ENCODE results near the gene NREP.

Gene NREP

DNA sequence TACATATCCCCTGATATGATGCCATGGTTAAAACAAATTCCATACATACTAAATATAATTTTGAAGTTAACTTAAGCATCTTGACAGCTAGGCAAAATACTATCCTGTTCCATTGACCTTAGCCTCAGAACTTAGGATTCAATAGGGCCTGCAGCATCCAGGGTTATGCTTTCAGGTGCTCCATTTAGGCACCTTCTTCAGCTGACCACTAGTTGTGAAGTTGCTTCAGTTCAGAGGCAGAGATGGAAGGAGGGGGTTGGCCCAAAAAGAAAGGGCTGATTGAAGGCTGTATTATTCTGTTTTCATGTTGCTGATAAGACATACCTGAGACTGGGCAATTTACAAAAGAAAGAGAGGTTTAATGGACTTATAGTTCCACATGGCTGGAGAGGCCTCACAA lies 7.0 kb upstream of the NREP start:
- DNase-seq: no peak

DNA sequence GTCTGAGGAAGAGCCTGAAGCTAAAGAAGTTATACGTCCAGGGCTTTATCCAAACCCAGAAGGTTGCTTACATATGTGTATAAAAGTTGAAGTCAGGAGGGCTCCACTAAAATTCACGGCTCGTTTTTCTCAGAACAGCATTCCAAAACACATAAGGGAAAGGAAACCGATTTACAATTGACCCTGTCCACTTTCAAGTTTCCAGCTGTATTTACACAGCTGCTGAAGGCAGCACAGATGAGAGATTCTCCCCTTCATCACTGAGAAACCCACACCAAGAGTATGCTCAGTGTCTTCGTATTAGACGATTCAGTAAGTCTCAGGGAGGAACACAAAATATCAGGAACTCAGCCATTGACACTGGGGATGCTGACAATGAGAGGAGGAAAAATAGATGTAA lies 5.9 kb upstream of the NREP start:
- DNase-seq: no peak

DNA sequence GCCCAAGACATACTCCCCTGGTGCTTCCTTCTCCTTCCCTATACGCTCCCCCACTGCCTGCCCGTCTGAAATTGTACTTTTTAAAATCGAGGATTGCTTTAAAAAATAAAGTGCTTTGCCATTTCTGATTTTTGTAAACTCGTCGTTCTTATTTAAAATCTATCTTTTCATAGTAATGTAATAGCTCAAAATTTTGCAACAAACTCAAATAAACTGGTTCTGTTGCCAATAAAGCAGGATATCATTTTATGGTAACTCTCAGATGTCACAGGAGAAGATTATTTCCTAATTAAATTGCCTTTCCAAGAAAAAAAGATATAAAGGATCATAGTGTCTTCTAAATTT lies 1.3 kb upstream of the NREP start:
- no peak for DNase-seq

DNA sequence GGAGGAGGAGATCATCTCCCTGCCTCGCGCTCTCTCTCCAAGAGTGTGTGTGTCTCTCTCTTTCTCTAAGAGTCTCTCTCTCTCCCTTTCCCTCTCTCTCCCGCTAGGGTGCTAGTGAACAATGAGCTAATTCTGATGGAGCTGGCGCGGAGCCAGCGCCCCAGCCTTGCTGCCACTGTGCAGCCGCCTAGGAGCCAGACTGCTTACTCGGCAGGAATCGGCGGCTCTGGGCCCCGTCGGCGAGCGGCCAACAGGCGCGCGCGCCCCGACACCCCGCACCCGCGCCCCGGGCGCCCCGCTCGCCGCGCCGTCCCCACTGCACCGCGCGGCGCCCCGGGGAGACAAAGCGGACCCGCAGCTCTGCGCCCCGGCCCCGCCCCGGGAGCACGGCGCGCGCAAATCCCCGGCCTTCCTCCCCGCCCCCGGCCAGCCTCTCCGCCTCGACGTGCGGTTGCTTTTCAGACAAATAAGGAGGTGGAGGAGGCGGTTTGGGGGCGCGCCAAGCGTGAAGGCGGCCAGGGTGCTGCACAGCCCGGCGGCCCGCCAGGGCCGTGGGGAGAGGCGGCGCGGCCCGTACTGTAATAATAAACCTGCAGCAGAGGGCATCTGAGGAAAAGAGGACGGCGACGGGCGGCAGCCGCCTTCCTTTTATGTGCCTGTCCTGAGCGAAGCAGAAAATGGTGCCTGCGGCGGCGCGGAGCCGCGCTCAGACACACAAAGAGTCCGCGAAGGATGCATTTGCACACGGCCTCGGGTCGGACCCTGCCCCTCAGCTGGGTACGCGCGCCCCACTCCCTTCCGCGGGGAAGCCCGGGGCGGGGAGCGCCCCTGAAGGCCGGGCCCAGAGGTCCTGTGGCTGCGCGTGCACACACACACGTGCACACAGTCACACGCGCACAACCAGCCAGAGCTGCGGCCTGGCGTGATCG lies 625 bp upstream of the NREP start:
- DNase-seq: peak; percentile 0 to 14 (median 6)

DNA sequence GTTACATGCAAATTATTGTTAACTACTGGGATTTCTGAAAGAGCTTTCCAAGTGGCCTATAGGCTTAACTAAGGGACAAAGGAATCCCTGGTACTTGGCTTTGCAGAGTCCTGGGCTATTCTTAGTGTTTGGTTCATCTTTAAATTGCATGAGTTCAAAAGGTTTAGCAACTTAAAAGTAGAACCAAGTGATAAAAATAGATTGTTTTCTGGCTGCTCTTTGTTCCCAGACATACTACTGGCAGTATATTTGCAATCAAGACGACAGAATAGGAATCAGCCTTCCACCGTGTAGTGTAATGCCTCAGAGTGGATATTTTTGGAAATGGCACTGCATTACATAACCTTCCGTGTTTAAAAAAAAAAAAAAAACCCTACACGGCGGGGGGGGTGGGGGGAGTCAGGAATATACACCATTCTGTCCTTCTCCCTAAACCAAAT lies 1.0 kb downstream of the NREP start:
- DNase-seq: no peak

DNA sequence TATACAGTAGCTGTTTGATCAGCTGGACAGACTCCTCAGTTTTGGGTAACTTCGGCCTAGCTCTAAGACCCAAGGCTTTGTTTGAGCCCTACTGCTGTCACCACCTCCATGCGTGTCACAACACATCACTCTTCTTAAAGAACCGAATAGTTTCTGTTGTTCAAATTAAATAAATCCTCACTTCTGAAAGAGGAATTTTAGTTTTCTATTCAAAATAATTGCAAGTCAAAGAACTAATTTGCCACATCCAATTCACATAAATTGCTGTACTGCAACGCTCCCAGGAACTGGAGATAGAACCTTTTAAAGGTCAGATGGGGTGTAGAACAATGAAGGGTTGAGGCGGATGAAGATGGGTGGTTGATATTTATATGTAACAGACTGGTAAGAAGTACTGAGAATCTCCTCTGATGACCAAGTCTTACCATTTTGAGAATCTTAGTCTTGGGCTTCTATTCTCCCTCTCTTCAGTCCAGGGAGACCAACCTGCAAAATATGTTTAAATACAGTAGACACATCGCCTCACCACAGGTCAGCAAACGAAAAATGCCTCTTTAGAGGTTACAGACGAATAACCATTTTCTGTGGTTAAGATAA lies 1.6 kb downstream of the NREP start:
- DNase-seq: no peak

DNA sequence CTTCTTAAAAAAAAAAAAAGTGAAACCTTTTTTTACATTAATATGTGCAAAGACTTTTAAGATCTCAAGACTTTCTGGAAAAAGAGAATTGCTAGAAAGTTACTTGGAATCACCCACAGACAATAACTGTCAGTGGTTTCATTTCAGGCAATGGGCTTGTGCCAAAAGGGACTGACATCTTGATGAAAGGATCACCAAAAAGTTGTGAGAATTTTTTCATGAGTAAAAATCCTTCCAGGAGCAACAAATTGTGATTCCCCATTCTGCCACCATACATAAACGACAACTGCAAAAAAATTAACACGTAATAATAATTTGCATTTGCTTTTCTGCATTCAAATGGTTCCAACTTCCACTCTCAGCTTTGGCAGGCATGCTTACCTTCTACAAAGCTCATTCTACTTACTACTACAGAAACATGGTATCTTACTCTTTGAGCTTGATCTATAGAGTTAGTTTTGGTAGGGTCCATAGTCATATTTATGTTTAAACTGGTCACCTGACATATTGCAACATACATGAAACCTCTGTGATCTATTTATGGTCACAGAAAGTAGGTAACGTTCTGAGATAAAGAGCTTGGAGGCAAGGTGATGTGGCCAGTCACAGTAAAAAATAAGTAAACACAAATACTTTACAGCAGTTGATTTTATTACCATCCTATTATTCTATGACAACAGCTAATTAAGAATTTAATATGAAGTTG lies 3.0 kb downstream of the NREP start:
- DNase-seq: no peak

DNA sequence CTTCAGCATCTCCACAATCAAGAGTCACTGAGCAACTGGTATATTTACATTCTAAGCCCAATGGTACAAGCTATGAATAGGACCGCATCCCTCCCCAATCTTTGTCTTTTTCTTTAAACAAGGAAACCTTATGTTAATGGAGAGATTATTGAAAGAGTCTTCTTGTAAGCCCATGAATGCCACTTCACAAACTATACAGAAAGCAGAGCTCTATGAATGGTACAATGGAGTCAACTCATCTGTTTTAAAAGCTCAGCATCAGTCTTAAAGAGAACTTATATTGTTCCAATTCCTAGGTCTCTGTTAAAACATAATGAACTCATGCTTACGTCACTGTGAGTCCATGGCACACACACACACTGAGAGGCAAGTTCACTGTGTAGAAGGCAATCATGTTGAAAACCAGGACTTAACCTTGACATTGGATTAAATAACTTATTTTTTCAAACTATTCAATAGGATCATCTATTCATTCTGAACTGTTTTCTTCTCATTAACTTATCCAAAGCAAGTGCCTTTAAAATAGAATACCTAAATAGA lies 4.5 kb downstream of the NREP start:
- no peak for DNase-seq

DNA sequence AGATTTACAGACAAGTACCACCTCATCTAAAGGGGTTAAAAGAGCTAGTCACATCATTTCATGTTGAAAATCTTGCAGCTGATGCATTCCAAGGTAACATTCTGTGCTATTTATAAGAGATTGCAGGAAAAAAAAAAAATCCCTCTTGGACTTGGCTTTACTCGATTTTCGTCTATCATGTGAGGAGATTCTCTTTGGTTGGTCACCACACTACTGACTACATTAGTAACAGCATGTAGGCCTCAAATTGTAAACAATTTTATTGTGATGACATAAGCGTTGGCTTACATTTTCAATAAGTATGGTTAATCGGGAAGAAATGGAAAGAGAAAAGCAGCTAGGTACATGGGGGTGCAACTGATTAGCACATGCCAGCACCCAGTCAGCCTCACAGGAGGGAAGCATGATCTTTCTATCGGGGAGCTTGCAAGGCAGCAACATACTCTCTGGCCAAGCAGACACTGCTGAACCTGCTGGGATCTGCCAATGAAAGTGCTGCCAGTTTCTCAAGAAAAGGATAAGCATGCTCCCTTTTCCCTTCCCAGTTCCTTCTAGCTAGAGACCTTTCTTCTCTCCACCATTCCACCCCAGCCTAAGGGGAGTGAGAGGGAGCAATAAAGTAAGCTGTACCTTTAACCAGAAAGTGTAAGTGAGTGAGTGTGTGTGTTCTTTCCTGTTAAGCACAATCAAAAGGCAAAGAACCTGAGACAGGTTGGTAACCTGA lies 7.5 kb downstream of the NREP start:
- no peak for DNase-seq

DNA sequence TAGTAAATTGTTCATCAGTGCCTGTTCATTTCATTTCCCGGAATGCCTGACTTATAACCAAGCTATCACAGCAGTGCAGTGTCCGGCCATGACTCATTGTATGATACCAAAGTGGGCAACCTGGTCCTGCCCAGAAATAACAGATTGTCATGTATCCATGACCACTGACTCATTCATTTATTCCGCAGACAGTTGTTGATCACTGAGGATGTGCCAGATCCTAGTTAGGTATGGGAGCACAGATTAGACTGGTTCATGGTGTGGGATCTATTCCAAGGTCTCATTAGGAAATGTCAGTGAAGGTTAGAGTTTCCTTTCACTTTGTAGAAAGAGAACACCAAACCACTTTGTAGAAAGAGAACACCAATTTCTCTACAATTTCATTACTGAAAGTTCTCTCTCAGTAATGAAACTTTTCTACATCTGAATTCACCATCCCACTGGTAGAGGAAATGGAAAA lies 8.7 kb downstream of the NREP start:
- DNase-seq: no peak

DNA sequence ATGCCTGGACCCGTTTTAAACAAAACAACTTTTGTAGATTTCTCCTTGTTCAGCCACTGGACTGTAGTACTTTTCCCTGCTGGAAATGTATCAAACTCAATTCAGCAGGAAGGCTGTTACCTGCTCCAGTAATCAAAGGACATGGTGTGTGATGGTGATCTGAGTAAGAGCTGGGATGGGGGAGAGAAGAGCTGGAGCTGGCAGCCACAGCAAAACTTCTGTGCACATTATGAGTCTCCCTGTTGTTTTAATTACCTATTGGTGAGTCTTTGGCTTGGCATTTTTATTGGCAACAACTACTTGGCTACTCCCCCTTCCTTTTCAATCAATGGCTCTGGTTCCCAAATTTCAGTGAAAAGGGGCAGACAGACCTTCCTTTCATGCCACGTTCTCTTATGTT lies 9.7 kb downstream of the NREP start:
- no peak for DNase-seq

DNA sequence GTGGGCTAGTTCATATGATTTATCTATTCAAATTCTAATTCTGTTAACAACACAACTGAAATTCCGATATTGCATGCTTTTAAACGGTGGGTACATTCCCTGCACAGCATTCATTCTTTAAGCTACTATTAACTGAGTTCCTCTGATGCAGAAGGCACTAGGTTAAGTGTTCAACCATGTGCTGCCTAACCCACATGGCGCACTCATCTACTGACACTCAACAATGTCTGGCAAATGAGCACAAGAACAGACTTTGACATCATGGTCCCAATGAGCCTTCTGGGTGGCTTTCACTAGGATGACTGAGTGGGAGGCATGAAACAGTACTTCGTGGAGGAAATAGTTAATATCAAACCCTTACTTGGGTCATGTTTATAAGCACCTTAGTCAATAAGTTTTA lies 10.2 kb downstream of the NREP start:
- DNase-seq: no peak

DNA sequence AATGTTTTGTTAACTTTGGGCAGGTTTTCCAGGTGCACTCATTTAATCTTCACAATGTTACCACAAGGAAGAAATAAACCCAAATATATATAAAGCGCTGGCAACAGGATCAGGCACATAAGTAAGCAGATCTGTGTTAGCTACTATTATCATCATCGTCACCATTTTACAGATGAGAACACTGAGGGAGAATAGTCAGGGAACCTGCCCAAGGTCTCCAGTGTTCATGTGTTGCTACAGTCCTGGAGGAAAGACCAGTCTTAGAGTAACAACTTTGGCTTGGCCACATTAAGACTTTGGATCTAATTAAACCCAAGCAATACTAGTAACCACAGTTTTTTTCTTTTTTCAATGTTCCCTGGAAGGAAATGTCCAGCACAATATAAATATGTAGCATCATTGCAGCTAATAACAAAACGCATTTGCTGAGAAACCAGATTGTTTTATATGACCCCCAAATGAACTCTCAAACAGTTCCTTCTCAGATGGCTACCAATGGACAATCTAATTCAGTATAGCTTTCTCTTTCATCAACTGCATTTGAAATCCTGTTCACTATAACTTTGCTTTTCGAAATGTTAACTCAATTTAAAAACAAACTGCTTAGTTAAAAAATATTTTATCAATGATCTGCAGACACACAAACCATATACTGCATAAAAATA lies 11.8 kb downstream of the NREP start:
- no peak for DNase-seq

DNA sequence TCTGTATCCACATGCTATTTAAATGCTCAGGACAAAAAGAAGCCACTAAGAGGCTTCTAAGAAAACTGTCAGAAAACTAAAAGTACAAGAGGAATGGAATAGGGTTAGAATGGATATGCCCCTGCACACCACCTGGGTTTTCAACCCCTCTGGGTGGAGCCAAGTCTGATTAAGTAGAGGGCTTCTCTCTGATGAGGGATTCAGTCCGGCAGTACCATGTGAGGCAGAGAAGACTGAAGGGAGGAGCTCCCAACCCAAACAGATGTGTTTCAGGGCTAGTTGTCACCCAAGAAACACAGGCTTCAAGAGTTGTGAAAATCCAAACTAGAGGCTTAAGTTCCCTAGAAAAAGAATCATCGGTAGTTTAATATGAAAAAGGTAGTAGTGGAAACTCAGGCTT lies 12.5 kb downstream of the NREP start:
- no peak for DNase-seq

DNA sequence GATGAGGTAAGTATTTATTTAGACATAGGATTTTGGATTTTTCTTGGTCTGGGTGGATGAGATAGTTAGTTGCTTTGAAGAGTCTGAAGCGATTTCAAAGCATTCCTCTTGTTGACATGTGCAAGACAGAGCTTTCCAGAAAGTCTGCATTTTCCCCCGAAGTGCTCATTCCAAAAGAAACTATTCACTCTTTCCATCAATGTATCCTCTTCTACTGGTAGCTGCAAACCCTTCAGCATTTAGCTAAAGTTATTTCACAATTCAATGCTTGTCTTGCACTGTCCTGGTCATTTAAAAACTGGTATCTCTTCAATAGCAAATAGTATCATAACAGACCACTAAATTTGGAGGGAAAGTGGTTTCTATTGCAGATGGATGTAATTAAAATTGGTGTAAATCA lies 13.0 kb downstream of the NREP start:
- no peak for DNase-seq

DNA sequence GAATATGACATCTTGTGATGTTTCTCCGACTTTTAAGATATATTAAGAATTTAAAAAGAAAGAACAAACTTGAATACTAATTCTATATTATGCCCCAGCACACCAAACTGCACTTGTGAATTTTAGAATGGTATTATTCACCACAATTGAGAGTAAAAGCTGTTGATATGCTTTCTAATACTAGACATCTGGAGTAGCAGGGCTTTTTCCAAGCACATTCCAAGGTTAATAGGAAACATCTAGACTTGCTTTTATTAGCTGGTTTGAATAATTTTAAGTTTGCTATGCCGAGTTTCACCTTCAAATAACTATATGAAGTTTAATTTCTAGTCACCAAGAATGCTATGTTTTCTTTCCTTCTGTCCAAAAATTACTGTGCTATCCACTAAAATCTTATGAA lies 13.5 kb downstream of the NREP start:
- DNase-seq: no peak

DNA sequence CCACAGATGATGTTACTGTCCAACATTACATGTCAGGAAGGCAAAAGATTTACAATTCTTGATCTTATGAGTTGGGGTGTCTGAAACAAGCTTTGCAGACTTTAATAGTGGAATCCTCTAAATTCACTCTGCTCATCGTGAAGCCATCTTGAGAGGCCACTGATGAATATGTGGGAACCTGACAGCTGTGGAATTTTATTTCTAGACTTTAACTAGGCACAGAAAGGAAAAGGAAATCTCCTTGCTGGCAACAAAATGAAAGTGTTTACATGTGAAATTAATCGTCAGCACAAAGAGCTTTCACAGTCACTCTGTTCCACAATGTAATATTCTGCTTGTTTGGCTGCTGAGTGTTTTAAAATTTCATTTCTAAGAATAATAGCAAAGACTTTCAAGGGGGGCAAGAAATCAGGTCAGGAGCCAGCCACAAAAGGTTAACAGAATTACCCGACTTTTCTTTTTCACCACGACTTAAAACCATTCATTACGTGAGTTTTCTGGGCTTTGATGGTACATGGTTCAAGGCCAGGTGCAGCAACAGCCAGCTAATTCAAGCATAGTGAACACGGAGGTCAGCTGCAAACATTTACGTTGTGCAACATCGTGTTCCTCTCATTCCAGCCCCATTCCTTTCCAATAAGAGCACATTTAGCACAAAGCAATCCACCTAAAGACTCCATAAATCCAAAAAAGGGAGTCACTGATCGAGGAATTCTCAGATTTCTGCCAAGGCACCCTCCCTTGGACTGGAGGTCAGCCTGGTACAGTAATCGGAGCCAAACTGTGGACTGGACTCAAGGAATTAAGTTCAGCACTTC lies 14.6 kb downstream of the NREP start:
- no peak for DNase-seq

DNA sequence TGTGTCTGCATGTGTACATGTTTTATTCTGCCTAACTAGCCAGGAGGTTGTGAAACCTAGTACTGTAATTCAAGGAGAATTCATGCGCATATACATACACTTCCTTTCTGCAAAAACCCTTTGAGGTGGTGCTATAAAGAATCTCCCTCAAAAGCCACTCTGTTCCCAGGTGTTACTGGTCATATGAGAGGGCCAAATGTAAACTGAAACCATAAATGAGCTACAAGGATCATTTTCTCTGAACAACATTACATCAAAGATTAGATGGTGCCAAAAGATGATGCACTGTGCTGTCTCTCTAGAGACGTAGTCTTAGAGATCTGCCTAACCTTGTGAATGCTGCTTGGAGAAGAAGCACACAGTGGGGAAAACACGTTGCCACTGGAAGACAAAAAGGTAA lies 15.7 kb downstream of the NREP start:
- DNase-seq: no peak

DNA sequence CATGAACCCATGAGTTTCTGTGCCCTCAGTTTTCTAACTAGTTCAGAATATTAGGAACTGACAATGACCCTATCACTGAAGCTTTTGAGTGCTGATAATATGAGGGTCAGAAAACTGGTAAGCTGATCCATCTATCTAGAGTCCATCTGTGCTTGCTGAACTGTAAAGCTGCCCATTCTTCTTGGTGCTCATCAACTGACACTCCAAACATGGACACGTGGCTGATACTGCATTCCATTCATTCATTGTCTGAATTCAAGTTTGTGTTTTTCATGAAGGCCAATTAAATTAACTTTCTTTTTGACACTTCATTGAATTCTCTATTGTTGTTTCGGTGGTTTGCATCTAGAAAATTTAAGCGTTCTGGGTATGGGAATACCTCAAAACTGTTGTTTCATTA lies 17.6 kb downstream of the NREP start:
- DNase-seq: no peak

DNA sequence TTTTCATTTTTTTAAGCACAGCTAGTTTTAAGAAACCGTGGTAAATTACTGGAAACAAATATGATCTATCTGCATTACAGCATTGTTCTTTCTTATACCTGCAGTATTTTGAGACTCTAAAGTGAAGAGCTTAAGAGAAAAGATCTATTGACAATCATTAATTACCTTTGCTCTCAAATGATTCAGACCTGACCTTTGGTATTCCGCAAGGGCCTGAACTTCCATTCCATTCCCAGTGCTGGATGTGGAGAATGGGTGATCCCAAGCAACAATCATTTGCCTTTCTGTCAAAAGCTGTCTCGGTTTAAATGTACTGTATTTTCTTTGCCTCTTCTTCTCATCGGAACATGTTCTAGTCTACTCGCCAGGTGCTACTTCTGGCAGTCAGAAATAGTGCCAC lies 18.9 kb downstream of the NREP start:
- DNase-seq: no peak

DNA sequence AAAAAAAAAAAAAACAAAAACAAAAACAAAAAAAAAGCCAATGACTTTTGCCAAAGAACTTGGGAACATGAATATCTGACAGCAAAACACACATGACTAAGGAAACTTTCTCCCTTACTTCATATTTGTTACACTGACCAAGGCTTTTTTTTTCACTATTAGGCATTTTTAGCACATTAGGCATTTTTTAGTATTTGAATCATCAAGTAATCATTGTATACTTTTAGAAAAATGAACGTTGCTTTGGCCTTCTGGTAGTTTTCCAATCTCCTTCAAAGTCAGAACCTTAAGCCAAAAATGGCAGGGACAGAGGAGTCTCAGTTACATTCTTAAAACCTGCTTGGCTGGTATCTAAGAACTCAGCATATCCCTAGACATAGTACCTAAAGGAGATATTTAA lies 19.3 kb downstream of the NREP start:
- no peak for DNase-seq

Measured in activated CD4-positive, CD25-positive, alpha-beta regulatory T cell (primary cell).